Measurements from ENCODE around the gene TRIM27. TPM values are rescaled to one million over a fixed set of nuclear protein-coding genes. Genes with fewer than 3 reads are reported as not detected.
"Not testable (repeated sequence)": the region's sequence is repeated elsewhere in the genome, so short reads cannot be mapped to it uniquely, and the experiment has no call there.

TRIM27 gene
- total RNA-seq, 4 donors from 2014 or later: 24.6 to 108 (median 48.7) TPM

DNA sequence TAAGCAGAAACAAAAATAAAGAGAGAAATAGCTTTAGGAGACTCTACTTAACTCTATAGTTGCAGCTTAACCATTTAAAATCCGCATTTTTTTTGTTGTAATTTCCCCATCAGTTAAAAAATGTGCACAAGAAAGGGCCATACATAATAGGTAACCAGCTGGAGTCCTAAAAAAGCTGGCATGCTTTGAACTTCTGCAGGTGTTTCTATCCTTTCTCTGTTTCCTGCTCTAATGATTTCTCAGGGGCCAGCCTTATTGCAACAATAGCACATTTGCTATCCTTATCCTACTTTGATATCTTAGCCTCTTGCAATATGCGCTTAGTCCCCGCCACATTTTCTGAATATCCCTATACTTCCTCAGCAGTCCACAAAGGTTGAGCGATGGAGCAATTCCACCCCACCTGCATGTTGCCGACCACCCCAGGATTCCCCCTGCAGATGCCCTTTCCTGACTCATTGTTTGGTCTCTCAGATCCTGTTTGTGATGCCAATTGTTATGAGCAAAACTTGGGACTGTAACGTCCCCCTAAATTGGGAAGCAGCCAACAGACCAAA, 48.5 kb downstream of the TRIM27 start:
- TF ChIP-seq, protein P1, sequence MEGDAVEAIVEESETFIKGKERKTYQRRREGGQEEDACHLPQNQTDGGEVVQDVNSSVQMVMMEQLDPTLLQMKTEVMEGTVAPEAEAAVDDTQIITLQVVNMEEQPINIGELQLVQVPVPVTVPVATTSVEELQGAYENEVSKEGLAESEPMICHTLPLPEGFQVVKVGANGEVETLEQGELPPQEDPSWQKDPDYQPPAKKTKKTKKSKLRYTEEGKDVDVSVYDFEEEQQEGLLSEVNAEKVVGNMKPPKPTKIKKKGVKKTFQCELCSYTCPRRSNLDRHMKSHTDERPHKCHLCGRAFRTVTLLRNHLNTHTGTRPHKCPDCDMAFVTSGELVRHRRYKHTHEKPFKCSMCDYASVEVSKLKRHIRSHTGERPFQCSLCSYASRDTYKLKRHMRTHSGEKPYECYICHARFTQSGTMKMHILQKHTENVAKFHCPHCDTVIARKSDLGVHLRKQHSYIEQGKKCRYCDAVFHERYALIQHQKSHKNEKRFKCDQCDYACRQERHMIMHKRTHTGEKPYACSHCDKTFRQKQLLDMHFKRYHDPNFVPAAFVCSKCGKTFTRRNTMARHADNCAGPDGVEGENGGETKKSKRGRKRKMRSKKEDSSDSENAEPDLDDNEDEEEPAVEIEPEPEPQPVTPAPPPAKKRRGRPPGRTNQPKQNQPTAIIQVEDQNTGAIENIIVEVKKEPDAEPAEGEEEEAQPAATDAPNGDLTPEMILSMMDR (IDR thresholded peaks at IDR 0.05): no peak
- TF ChIP-seq POLR2A (IDR thresholded peaks at IDR 0.05): no peak
- Histone ChIP-seq H3K4me3 (no peak overlapping the region), H3K27me3 (no peaks in the 10 kb centered on the region), H3K36me3 (no peaks in the 10 kb centered on the region), H3K27ac (no peak overlapping the region), H3K9me3 (no peaks in the 10 kb centered on the region), H3K4me1 (no peaks in the 10 kb centered on the region)
- intact Hi-C loops (cut with DNase I; ENCODE audit: low total_unique reads): no loop called here
- DNase-seq: no peak

DNA sequence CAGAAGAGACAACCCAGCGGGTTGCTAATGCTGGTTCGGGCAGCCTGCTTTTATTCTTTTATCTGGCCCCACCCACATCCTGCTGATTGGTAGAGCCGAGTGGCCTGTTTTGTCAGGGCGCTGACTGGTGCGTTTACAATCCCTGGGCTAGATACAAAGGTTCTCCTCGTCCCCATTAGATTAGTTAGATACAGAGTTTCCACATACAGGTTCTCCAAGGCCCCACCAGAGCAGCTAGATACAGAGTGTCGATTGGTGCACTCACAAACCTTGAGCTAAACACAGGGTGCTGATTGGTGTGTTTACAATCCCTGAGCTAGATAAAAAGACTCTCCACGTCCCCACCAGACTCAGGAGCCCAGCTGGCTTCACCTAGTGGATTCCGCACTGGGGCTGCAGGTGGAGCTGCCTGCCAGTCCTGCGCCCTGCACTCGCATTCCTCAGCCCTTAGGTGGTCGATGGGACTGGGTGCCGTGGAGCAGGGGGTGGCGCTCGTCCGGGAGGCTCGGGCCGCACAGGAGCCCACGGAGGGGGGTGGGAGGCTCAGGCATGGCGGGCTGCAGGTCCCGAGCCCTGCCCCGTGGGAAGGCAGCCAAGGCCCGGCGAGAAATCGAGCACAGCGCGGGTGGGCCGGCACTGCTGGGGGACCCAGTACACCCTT, 51.5 kb downstream of the TRIM27 start:
- DNase-seq; H3K4me3 ChIP-seq; H3K36me3 ChIP-seq; H3K27me3 ChIP-seq; H3K4me1 ChIP-seq; H3K27ac ChIP-seq; intact Hi-C loops (cut with DNase I; ENCODE audit: low total_unique reads); H3K9me3 ChIP-seq: not testable (repeated sequence)

DNA sequence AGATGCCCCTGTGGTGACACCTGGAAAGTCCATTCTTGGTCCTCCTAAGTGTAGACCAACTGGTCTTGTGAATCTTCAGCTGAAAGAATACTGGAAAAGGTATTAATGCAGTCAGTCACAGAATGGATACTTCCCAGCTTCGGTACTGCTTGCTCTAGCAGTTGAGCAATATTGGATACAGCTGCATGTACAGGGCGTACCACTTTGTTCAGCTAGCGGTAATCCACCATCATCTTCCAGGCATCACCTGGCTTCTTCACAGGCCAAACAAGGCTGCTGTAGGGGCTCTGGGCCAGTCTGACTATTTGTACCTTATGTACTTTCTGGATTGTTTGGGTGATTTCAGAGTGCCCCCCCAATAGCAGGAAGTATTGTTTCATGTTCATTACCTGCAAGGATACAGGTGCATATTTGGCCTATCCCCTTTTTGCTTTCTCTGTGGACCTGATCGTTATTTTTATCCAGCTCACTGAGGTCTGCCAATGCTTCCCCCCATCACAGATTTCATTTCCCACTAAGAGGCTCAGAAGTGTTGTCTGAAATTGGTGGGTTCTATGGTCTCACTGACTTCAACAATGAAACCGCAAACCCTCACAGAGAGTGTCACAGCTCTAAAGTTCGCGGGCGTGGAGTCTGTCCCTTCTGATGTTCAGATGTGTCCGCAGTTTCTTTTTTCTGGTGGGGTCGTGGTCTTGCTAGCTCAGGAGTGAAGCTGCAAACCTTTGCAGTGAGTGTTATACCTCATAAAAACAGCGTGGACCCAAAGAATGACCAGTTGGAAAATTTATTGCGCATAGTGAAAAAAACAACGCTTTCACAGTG, 52.2 kb downstream of the TRIM27 start:
- H3K4me1 ChIP-seq: no peaks in the 10 kb centered on the region
- no peaks in the 10 kb centered on the region for H3K27me3 ChIP-seq
- no peak overlapping the region for H3K4me3 ChIP-seq
- no peak for DNase-seq
- no peaks in the 10 kb centered on the region for H3K9me3 ChIP-seq
- intact Hi-C loops (cut with DNase I; ENCODE audit: low total_unique reads): no loop called here
- no peak overlapping the region for H3K27ac ChIP-seq
- no peak for TF ChIP-seq POLR2A (IDR thresholded peaks at IDR 0.05)
- TF ChIP-seq, protein P1 (IDR thresholded peaks at IDR 0.05): no peak
- H3K36me3 ChIP-seq: no peaks in the 10 kb centered on the region

DNA sequence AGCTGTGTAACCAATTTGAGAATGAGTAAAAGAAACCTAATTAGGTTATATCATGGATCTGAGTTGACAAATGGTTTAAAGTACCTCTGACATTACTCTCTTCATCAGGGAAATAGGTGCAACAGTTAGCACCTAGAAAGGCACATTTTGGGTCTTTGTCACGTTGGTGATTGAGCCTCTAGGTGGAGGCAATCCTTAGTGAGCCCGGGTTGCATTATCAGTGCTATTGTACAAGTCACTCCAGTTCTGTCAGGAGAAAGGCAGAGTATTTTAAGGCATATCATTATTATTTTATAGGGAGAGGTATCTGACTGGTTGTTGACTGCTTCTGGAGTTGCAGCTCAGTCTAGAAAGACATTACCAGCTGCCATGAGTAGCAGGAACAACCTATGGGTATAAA, 54.9 kb downstream of the TRIM27 start:
- Histone ChIP-seq H3K27ac (no peak overlapping the region), H3K9me3 (no peaks in the 10 kb centered on the region), H3K27me3 (no peaks in the 10 kb centered on the region), H3K4me3 (no peak overlapping the region), H3K36me3 (no peaks in the 10 kb centered on the region), H3K4me1 (no peaks in the 10 kb centered on the region)
- intact Hi-C loops (cut with DNase I; ENCODE audit: low total_unique reads): no loop called here
- DNase-seq: no peak
- TF ChIP-seq, protein P1 (IDR thresholded peaks at IDR 0.05): no peak
- TF ChIP-seq POLR2A (IDR thresholded peaks at IDR 0.05): no peak

DNA sequence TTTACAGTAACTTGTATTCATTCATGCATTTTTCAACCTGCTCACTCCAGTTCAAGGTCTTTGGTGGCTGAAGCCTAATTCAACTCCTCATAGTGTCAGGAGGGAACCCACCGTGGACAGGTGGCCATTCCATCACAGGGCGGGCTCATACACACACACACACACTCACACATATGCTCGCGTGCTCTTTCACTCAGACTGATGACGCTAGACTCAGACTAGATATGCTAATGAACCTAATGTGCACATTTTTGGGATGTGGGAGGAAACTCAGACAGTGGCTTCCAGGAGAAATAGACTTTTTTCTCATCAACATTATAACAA, 56.7 kb downstream of the TRIM27 start:
- no peaks in the 10 kb centered on the region for H3K9me3 ChIP-seq
- no peaks in the 10 kb centered on the region for H3K36me3 ChIP-seq
- peak overlapping the region; percentile 39 to 72 for H3K4me3 ChIP-seq
- intact Hi-C loops (cut with DNase I; ENCODE audit: low total_unique reads): no loop called here
- peak overlapping the region; percentile 74 to 86 for H3K27ac ChIP-seq
- peaks cover 0 to 3% of the 10 kb centered on the region in 2 donors for H3K4me1 ChIP-seq
- TF ChIP-seq, protein P1 (IDR thresholded peaks at IDR 0.05): no peak
- TF ChIP-seq POLR2A (IDR thresholded peaks at IDR 0.05): no peak
- H3K27me3 ChIP-seq: no peaks in the 10 kb centered on the region
- DNase-seq: no peak
